ENCODE results near the gene AFG1L.

DNA sequence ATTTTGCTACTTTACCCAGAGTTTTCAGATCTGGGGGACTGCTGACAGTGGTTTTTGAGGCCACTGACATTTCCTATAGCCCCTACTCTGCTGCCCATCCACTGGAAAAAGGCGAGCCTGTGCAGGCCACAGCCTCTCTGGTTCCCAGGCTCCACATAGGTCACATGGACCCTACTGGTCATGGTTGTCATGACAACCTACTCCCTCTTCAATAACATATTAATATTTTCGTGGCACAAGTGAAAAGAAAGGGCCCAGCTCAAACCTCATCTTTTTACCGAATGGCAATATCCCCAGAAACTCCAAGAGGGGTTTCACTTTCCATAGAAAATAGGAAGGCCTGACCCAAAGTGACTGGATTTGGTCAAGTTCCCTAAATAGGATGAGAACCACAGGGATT lies 254.9 kb downstream of the AFG1L start:
- no peak for TF ChIP-seq SP1 (IDR thresholded peaks at IDR 0.05)
- no peak for TF ChIP-seq LEF1 (IDR thresholded peaks at IDR 0.05; ENCODE audit: borderline replicate concordance)
- TF ChIP-seq HDGF (IDR thresholded peaks at IDR 0.05; ENCODE audit: borderline replicate concordance), result no peak
- no peak for TF ChIP-seq FOXM1 (IDR thresholded peaks at IDR 0.05; ENCODE audit: borderline replicate concordance)
- TF ChIP-seq FOXA1 (IDR thresholded peaks at IDR 0.05), result no peak
- TF ChIP-seq TARDBP (IDR thresholded peaks at IDR 0.05), result no peak
- TF ChIP-seq, protein P1, sequence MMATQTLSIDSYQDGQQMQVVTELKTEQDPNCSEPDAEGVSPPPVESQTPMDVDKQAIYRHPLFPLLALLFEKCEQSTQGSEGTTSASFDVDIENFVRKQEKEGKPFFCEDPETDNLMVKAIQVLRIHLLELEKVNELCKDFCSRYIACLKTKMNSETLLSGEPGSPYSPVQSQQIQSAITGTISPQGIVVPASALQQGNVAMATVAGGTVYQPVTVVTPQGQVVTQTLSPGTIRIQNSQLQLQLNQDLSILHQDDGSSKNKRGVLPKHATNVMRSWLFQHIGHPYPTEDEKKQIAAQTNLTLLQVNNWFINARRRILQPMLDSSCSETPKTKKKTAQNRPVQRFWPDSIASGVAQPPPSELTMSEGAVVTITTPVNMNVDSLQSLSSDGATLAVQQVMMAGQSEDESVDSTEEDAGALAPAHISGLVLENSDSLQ (IDR thresholded peaks at IDR 0.05), result no peak
- no peak for TF ChIP-seq SUZ12 (IDR thresholded peaks at IDR 0.05)
- TF ChIP-seq BHLHE40 (IDR thresholded peaks at IDR 0.05; ENCODE audit: borderline replicate concordance), result no peak
- no peak for TF ChIP-seq ARNT (IDR thresholded peaks at IDR 0.05)
- no peak for TF ChIP-seq FOXK2 (IDR thresholded peaks at IDR 0.05)

Data from HEK293T (cell line).